ENCODE measurements around the gene CFAP107.

DNA sequence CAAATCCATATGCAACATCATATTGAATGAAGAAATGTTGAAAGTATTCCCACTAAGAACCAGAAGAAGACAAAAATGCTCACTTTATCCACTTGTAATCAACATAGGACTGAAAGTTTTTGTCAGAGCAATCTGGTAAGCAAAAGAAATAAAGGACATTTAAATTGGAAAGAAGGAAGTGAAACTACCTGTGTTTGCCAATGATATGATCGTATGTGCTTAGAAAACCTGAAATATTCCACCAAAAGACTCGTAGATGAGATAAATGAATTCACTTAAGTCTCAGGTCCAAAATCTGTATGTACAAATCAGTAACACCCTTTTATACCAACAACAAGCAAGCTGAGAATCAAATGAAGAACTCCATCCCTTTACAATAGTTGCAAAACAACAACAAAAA is 53.7 kb downstream of the CFAP107 start:
- TF ChIP-seq CEBPB (IDR thresholded peaks at IDR 0.05; ENCODE audit: low read depth, low read length): no peak
- TF ChIP-seq, protein P1, sequence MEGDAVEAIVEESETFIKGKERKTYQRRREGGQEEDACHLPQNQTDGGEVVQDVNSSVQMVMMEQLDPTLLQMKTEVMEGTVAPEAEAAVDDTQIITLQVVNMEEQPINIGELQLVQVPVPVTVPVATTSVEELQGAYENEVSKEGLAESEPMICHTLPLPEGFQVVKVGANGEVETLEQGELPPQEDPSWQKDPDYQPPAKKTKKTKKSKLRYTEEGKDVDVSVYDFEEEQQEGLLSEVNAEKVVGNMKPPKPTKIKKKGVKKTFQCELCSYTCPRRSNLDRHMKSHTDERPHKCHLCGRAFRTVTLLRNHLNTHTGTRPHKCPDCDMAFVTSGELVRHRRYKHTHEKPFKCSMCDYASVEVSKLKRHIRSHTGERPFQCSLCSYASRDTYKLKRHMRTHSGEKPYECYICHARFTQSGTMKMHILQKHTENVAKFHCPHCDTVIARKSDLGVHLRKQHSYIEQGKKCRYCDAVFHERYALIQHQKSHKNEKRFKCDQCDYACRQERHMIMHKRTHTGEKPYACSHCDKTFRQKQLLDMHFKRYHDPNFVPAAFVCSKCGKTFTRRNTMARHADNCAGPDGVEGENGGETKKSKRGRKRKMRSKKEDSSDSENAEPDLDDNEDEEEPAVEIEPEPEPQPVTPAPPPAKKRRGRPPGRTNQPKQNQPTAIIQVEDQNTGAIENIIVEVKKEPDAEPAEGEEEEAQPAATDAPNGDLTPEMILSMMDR (conservative IDR thresholded peaks at IDR 0.05; ENCODE audit: low read depth, low read length): no peak
- TF ChIP-seq RAD21 (IDR thresholded peaks at IDR 0.05; ENCODE audit: low read length): no peak
- TF ChIP-seq RFX5 (IDR thresholded peaks at IDR 0.05; ENCODE audit: low read depth, low read length): no peak
- TF ChIP-seq FOS (IDR thresholded peaks at IDR 0.05; ENCODE audit: low read depth, low read length): no peak
- TF ChIP-seq RCOR1 (IDR thresholded peaks at IDR 0.05; ENCODE audit: insufficient replicate concordance, low read length): no peak
- no peak for TF ChIP-seq POLR2A (IDR thresholded peaks at IDR 0.05; ENCODE audit: low read depth, low read length)
- no peak for TF ChIP-seq MAZ (IDR thresholded peaks at IDR 0.05; ENCODE audit: borderline replicate concordance, low read depth, low read length)

Measured in IMR-90 (cell line).